GM12878 (cell line): ENCODE data around the gene ACTG1. TPM values are rescaled to one million over a fixed set of nuclear protein-coding genes. Genes with fewer than 3 reads are reported as not detected.

Experiments
- CBFB ChIP-seq: IDR thresholded peaks from 2 replicates; pipeline ENCODE4 v1.6.1; 2016; ENCODE audit warnings: antibody characterized with exemption, low read depth
- EZH2 ChIP-seq: IDR thresholded peaks from 2 replicates; pipeline ENCODE4 v1.6.1; 2012; ENCODE audit warnings: low read depth, mild to moderate bottlenecking, control low read depth, inconsistent platforms, low read length, borderline replicate concordance; ENCODE audit not compliant: control insufficient read depth
- FOXK2 ChIP-seq: fragments of 450-650 bp; IDR thresholded peaks from 2 replicates; pipeline ENCODE4 v1.6.1; 2017; ENCODE audit warnings: mild to moderate bottlenecking, moderate library complexity
- GABPA ChIP-seq: IDR thresholded peaks from 2 replicates; pipeline ENCODE4 v1.6.1; 2014; ENCODE audit warnings: antibody characterized with exemption, low read depth, mild to moderate bottlenecking, inconsistent platforms
- KLF5 ChIP-seq: fragments of 450-650 bp; IDR thresholded peaks from 2 replicates; pipeline ENCODE4 v1.6.1; 2014; ENCODE audit warnings: mild to moderate bottlenecking; ENCODE audit not compliant: partially characterized antibody
- MYB ChIP-seq: fragments of 150-350 bp; IDR thresholded peaks from 2 replicates; pipeline ENCODE4 v1.6.1; 2014; ENCODE audit warnings: mild to moderate bottlenecking, low read depth, low read length, borderline replicate concordance
- NBN ChIP-seq: fragments of 450-650 bp; IDR thresholded peaks from 2 replicates; pipeline ENCODE4 v1.6.1; 2016
- NFYB ChIP-seq: IDR thresholded peaks from 2 replicates; pipeline ENCODE4 v1.6.1; 2011; ENCODE audit warnings: low read depth, mild to moderate bottlenecking, low read length, improper control_type of control experiment, moderate library complexity; ENCODE audit not compliant: insufficient read depth
- NR2F1 ChIP-seq: fragments of 450-650 bp; conservative IDR thresholded peaks from 2 replicates; pipeline ENCODE4 v1.6.1; 2017; ENCODE audit warnings: mild to moderate bottlenecking
- POLR2AphosphoS5 ChIP-seq: IDR thresholded peaks from 2 replicates; pipeline ENCODE4 v1.6.1; 2011; ENCODE audit warnings: mild to moderate bottlenecking, low read length, inconsistent platforms
- POU2F2 ChIP-seq: IDR thresholded peaks from 3 replicates; pipeline ENCODE4 v1.6.1; 2011; ENCODE audit warnings: low read depth, mild to moderate bottlenecking, low read length, borderline replicate concordance
- SMAD5 ChIP-seq: IDR thresholded peaks from 2 replicates; pipeline ENCODE4 v1.6.1; 2016; ENCODE audit warnings: antibody characterized with exemption, low read depth
- TCF12 ChIP-seq: IDR thresholded peaks from 2 replicates; pipeline ENCODE4 v1.6.1; 2011; ENCODE audit warnings: low read depth, mild to moderate bottlenecking, low read length
- ZNF217 ChIP-seq: fragments of 450-650 bp; IDR thresholded peaks from 2 replicates; pipeline ENCODE4 v1.6.1; 2017; ENCODE audit warnings: antibody characterized with exemption, mild to moderate bottlenecking
- polyA plus RNA-seq, 11 experiments: library from polyadenylated mRNA; depleted of rRNA in 4 of 11; unstranded in 6 of 11; stranded (reverse) in 5 of 11; fragments of >200 nt; fragmentation: Nextera tagmentation in 4 of 11; fragmentation: Illumina TruSeq in 1 of 11; extraction: Ambion mirVana in 4 of 11; extraction: Trizol in 1 of 11; gene quantifications; 1 replicate in 1 of 11; 2 replicates in 10 of 11; pipeline versions ENCODE4 v1.2.1 to v1.2.3, GENCODE V29; 2011 to 2016; ENCODE audit warnings: inconsistent platforms in 2 of 11, missing spikeins in 2 of 11, low read depth in 1 of 11
- total RNA-seq, 4 experiments: library from RNA; depleted of rRNA in 3 of 4; stranded (reverse); fragments of >200 nt in 3 of 4; fragmentation: Illumina TruSeq in 1 of 4; extraction: Trizol in 1 of 4; gene quantifications; 2 replicates each; pipeline versions ENCODE4 v1.2.1 to v1.2.3, GENCODE V29; 2013 to 2021
- TF ChIP-seq, protein P1 (sequence below): fragments of 450-650 bp; IDR thresholded peaks from 2 replicates; pipeline ENCODE4 v1.6.1; 2017; ENCODE audit warnings: mild to moderate bottlenecking, moderate library complexity
- TF ChIP-seq, protein P2 (sequence below): fragments of 450-650 bp; formaldehyde crosslinking; IDR thresholded peaks from 2 replicates; pipeline ENCODE4 v1.4.0; 2020; ENCODE audit warnings: mild to moderate bottlenecking, moderate library complexity
- TF ChIP-seq, protein P3 (sequence below): fragments of 450-650 bp; IDR thresholded peaks from 2 replicates; pipeline ENCODE4 v1.6.1; 2017; ENCODE audit warnings: low read depth, mild to moderate bottlenecking, moderate library complexity
- TF ChIP-seq, protein P4 (sequence below): fragments of 150-350 bp; IDR thresholded peaks from 2 replicates; pipeline ENCODE4 v1.6.1; 2016; ENCODE audit warnings: low read depth, low read length

The ACTG1 gene
- total and polyA plus RNA-seq, 10 of the 15 experiments (the other 5 are each of a cell fraction or from before 2014, with no cell fraction given): 810 to 6,105 (median 3,650) TPM

DNA sequence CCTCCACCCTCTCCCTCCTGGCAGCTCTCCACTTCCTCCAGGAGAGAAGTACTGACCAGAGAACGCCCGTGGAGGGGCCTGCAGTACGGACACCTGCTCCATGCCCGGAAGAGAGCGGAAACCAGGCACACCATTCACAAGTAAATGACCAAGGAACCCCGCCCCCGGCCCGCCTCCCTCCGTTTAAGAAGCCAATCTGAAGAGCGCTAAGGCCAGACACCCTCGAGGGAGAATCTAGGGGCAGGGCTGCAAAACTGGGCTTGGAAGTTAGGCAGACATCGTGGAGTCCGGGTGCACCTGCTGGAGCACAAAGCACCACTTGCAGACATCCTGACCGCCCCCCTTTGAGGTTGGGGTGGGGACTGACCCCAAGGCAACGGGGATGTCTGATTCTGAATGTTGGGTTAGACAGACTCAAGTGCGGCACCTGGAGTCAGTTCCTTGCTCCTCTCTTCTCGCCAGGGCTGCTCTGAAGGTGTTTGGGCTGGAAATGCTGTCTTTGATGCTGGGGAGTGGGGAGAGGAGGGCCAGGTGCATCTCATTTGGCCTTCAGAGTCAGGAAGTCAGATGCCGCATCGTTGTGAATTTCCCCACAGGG lies 40.5 kb upstream of the ACTG1 start (continued):
- TF ChIP-seq, protein P1, sequence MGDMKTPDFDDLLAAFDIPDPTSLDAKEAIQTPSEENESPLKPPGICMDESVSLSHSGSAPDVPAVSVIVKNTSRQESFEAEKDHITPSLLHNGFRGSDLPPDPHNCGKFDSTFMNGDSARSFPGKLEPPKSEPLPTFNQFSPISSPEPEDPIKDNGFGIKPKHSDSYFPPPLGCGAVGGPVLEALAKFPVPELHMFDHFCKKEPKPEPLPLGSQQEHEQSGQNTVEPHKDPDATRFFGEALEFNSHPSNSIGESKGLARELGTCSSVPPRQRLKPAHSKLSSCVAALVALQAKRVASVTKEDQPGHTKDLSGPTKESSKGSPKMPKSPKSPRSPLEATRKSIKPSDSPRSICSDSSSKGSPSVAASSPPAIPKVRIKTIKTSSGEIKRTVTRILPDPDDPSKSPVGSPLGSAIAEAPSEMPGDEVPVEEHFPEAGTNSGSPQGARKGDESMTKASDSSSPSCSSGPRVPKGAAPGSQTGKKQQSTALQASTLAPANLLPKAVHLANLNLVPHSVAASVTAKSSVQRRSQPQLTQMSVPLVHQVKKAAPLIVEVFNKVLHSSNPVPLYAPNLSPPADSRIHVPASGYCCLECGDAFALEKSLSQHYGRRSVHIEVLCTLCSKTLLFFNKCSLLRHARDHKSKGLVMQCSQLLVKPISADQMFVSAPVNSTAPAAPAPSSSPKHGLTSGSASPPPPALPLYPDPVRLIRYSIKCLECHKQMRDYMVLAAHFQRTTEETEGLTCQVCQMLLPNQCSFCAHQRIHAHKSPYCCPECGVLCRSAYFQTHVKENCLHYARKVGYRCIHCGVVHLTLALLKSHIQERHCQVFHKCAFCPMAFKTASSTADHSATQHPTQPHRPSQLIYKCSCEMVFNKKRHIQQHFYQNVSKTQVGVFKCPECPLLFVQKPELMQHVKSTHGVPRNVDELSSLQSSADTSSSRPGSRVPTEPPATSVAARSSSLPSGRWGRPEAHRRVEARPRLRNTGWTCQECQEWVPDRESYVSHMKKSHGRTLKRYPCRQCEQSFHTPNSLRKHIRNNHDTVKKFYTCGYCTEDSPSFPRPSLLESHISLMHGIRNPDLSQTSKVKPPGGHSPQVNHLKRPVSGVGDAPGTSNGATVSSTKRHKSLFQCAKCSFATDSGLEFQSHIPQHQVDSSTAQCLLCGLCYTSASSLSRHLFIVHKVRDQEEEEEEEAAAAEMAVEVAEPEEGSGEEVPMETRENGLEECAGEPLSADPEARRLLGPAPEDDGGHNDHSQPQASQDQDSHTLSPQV: no peak
- no peak for TF ChIP-seq MYB
- TF ChIP-seq, protein P2, sequence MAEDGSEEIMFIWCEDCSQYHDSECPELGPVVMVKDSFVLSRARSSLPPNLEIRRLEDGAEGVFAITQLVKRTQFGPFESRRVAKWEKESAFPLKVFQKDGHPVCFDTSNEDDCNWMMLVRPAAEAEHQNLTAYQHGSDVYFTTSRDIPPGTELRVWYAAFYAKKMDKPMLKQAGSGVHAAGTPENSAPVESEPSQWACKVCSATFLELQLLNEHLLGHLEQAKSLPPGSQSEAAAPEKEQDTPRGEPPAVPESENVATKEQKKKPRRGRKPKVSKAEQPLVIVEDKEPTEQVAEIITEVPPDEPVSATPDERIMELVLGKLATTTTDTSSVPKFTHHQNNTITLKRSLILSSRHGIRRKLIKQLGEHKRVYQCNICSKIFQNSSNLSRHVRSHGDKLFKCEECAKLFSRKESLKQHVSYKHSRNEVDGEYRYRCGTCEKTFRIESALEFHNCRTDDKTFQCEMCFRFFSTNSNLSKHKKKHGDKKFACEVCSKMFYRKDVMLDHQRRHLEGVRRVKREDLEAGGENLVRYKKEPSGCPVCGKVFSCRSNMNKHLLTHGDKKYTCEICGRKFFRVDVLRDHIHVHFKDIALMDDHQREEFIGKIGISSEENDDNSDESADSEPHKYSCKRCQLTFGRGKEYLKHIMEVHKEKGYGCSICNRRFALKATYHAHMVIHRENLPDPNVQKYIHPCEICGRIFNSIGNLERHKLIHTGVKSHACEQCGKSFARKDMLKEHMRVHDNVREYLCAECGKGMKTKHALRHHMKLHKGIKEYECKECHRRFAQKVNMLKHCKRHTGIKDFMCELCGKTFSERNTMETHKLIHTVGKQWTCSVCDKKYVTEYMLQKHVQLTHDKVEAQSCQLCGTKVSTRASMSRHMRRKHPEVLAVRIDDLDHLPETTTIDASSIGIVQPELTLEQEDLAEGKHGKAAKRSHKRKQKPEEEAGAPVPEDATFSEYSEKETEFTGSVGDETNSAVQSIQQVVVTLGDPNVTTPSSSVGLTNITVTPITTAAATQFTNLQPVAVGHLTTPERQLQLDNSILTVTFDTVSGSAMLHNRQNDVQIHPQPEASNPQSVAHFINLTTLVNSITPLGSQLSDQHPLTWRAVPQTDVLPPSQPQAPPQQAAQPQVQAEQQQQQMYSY (CRISPR knock-in tag): no peak
- no peak for TF ChIP-seq KLF5
- TF ChIP-seq ZNF217: no peak
- TF ChIP-seq POU2F2: peak; percentile 21; the same call in 1 of the 3 replicates
- peak; percentile 70; the same call in 1 of the 2 replicates for TF ChIP-seq NFYB
- 0 out of 2 replicates have a peak, but pooled peaks have one; percentile 7 for TF ChIP-seq TCF12
- TF ChIP-seq NBN: no peak
- TF ChIP-seq, protein P3, sequence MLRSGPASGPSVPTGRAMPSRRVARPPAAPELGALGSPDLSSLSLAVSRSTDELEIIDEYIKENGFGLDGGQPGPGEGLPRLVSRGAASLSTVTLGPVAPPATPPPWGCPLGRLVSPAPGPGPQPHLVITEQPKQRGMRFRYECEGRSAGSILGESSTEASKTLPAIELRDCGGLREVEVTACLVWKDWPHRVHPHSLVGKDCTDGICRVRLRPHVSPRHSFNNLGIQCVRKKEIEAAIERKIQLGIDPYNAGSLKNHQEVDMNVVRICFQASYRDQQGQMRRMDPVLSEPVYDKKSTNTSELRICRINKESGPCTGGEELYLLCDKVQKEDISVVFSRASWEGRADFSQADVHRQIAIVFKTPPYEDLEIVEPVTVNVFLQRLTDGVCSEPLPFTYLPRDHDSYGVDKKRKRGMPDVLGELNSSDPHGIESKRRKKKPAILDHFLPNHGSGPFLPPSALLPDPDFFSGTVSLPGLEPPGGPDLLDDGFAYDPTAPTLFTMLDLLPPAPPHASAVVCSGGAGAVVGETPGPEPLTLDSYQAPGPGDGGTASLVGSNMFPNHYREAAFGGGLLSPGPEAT: no peak
- no peak for TF ChIP-seq FOXK2
- TF ChIP-seq GABPA: no peak
- peak; percentile 64 for TF ChIP-seq POLR2AphosphoS5
- TF ChIP-seq, protein P4, sequence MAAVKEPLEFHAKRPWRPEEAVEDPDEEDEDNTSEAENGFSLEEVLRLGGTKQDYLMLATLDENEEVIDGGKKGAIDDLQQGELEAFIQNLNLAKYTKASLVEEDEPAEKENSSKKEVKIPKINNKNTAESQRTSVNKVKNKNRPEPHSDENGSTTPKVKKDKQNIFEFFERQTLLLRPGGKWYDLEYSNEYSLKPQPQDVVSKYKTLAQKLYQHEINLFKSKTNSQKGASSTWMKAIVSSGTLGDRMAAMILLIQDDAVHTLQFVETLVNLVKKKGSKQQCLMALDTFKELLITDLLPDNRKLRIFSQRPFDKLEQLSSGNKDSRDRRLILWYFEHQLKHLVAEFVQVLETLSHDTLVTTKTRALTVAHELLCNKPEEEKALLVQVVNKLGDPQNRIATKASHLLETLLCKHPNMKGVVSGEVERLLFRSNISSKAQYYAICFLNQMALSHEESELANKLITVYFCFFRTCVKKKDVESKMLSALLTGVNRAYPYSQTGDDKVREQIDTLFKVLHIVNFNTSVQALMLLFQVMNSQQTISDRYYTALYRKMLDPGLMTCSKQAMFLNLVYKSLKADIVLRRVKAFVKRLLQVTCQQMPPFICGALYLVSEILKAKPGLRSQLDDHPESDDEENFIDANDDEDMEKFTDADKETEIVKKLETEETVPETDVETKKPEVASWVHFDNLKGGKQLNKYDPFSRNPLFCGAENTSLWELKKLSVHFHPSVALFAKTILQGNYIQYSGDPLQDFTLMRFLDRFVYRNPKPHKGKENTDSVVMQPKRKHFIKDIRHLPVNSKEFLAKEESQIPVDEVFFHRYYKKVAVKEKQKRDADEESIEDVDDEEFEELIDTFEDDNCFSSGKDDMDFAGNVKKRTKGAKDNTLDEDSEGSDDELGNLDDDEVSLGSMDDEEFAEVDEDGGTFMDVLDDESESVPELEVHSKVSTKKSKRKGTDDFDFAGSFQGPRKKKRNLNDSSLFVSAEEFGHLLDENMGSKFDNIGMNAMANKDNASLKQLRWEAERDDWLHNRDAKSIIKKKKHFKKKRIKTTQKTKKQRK: no peak
- TF ChIP-seq NR2F1: no peak
- TF ChIP-seq CBFB: no peak
- TF ChIP-seq EZH2: no peak
- peak; percentile 63; the same call in 1 of the 2 replicates for TF ChIP-seq SMAD5
- TF ChIP-seq, all 136 proteins: peak for 22
